ENCODE data around the gene RNF40.
"Not testable (repeated sequence)": the region's sequence is repeated elsewhere in the genome, so short reads cannot be mapped to it uniquely, and the experiment has no call there.

The RNF40 gene

DNA sequence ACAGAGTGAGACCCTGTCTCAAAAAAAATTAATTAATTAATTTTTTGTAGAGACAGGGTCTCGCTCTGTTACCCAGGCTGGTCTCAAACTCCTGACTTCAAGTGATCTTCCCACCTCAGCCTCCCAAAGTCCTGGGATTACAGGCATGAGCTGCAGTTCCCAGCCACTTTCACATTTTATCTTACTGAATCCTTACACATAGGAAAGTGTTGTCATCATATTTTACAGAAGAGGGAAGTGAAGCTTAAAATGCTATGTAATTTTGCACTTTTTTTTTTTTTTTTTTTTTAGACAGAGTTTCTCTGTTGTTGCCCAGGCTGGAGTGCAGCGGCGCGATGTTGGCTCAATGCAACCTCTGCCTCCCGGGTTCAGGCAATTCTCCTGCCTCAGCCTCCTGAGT, 46.0 kb downstream of the RNF40 start:
- Histone ChIP-seq H3K27me3 (ENCODE audit: insufficient read depth, low read length) (no peaks in the 10 kb centered on the region), H2AFZ (ENCODE audit: low read depth, low read length) (no peak overlapping the region), H3K9me3 (ENCODE audit: low read length) (no peaks in the 10 kb centered on the region), H3K4me1 (ENCODE audit: insufficient read depth, low read length) (peaks cover 10% of the 10 kb centered on the region), H3K4me3 (ENCODE audit: low read length) (no peak overlapping the region), H3K36me3 (ENCODE audit: insufficient read depth, low read length) (no peaks in the 10 kb centered on the region)

GRCh38 chr16:30808890-30809426, 46.8 kb downstream of the RNF40 start:
- H3K4me3 ChIP-seq (ENCODE audit: low read length); H2AFZ ChIP-seq (ENCODE audit: low read depth, low read length); H3K9me3 ChIP-seq (ENCODE audit: low read length); H3K36me3 ChIP-seq (ENCODE audit: insufficient read depth, low read length); H3K27me3 ChIP-seq (ENCODE audit: insufficient read depth, low read length): not testable (repeated sequence)
- H3K4me1 ChIP-seq (ENCODE audit: insufficient read depth, low read length), result peaks cover 12% of the 10 kb centered on the region

GRCh38 chr16:30809675-30810074, 47.6 kb downstream of the RNF40 start:
- not testable (repeated sequence) for H3K36me3 ChIP-seq (ENCODE audit: insufficient read depth, low read length); H3K4me3 ChIP-seq (ENCODE audit: low read length); H2AFZ ChIP-seq (ENCODE audit: low read depth, low read length); H3K27me3 ChIP-seq (ENCODE audit: insufficient read depth, low read length); H3K9me3 ChIP-seq (ENCODE audit: low read length)
- H3K4me1 ChIP-seq (ENCODE audit: insufficient read depth, low read length), result peaks cover 14% of the 10 kb centered on the region

DNA sequence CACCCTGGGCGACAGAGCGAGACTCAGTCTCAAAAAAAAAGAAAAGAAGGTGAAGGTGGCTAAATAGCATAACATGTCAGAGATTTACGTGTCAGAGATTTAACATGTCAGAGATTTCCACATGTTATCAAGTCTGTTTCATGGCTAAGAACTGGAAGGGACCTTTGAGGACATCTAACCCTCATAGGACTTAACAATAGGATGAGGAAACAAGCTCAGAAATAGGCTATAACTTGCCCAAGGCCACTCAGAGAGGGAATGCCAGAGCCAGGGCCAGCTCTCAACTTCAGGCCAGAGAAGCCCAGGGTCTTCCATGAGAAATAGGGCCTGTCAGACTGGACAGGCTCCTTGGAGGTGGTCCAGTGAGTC, 51.7 kb downstream of the RNF40 start:
- no peaks in the 10 kb centered on the region for H3K27me3 ChIP-seq (ENCODE audit: insufficient read depth, low read length)
- H2AFZ ChIP-seq (ENCODE audit: low read depth, low read length), result peak overlapping the region; percentile 90
- H3K9me3 ChIP-seq (ENCODE audit: low read length), result no peaks in the 10 kb centered on the region
- no peaks in the 10 kb centered on the region for H3K36me3 ChIP-seq (ENCODE audit: insufficient read depth, low read length)
- peaks cover 4% of the 10 kb centered on the region for H3K4me1 ChIP-seq (ENCODE audit: insufficient read depth, low read length)
- peak overlapping the region; percentile 45 for H3K4me3 ChIP-seq (ENCODE audit: low read length)

GRCh38 chr16:30816769-30817168, 54.6 kb downstream of the RNF40 start:
- Histone ChIP-seq H3K4me1 (ENCODE audit: insufficient read depth, low read length) (peaks cover 4% of the 10 kb centered on the region), H3K9me3 (ENCODE audit: low read length) (no peaks in the 10 kb centered on the region), H2AFZ (ENCODE audit: low read depth, low read length) (no peak overlapping the region), H3K4me3 (ENCODE audit: low read length) (no peak overlapping the region), H3K36me3 (ENCODE audit: insufficient read depth, low read length) (no peaks in the 10 kb centered on the region), H3K27me3 (ENCODE audit: insufficient read depth, low read length) (no peaks in the 10 kb centered on the region)

DNA sequence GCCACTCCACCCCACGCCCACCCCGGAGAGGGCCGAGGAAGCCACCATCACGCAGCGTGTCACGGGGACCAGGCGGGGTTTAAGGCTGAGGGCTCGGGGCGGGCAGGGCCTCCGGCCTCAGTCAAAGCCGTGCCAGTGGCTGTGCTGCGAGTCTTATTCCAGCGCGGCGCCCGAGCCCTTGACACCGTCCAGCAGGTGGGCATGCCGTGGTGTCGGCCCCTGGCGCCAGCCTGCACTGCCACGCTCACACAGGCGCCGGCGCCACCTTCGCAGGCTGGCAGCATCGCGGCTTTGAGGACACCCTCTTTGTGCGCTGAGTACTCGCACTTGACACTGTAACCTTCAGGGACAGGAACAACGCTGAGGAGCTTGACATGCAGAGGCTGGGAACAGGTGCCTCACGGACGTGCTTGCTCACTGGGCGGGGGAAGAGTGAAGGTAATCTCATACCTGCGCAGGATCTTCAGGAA, 58.9 kb downstream of the RNF40 start:
- H3K4me1 ChIP-seq (ENCODE audit: insufficient read depth, low read length), result no peaks in the 10 kb centered on the region
- no peaks in the 10 kb centered on the region for H3K36me3 ChIP-seq (ENCODE audit: insufficient read depth, low read length)
- no peaks in the 10 kb centered on the region for H3K9me3 ChIP-seq (ENCODE audit: low read length)
- H2AFZ ChIP-seq (ENCODE audit: low read depth, low read length), result no peak overlapping the region
- H3K27me3 ChIP-seq (ENCODE audit: insufficient read depth, low read length), result no peaks in the 10 kb centered on the region
- no peak overlapping the region for H3K4me3 ChIP-seq (ENCODE audit: low read length)

DNA sequence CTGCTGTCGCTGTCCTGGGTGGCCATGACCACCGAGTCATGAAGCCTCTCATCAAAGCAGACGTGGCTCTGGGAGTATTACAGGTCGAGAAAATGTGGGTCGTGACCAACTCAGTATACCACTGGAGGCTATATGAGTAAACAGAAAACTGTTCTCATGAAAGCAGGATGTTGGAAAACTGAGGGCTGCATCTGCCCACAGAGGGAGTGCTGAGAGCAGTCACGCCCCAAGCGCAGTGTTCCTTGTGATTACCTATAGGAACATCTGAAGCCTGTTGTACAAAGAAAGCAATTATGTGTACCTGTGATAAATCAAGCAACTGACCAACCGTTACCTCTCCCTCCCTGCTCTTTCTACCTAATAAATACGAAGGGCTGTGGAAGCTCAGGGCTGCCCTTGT, 59.3 kb downstream of the RNF40 start:
- not testable (repeated sequence) for H3K36me3 ChIP-seq (ENCODE audit: insufficient read depth, low read length); H3K4me3 ChIP-seq (ENCODE audit: low read length); H3K9me3 ChIP-seq (ENCODE audit: low read length); H3K27me3 ChIP-seq (ENCODE audit: insufficient read depth, low read length); H2AFZ ChIP-seq (ENCODE audit: low read depth, low read length); H3K4me1 ChIP-seq (ENCODE audit: insufficient read depth, low read length)

DNA sequence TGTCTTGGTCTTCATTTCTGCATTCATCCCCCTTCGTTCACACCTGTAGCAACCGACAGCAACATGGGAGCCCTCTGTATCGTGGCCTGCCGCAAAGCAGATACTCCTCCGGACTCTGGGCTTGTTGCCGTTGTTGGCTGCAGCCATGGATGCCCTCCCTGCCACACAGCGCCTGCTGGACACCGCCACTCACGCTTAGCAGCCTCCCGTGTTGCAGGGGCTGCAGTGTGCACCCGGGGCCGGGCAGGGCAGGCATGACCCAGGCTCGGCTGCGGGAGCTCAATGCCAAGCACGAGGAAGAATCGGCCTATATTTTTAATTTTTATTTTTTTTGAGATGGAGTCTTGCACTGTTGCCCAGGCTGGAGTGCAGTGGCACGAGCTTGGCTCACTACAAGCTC, 59.8 kb downstream of the RNF40 start:
- H3K27me3 ChIP-seq (ENCODE audit: insufficient read depth, low read length), result no peaks in the 10 kb centered on the region
- no peaks in the 10 kb centered on the region for H3K4me1 ChIP-seq (ENCODE audit: insufficient read depth, low read length)
- no peak overlapping the region for H2AFZ ChIP-seq (ENCODE audit: low read depth, low read length)
- H3K36me3 ChIP-seq (ENCODE audit: insufficient read depth, low read length), result no peaks in the 10 kb centered on the region
- H3K9me3 ChIP-seq (ENCODE audit: low read length), result no peaks in the 10 kb centered on the region
- H3K4me3 ChIP-seq (ENCODE audit: low read length), result no peak overlapping the region
